Measurements from ENCODE around the gene SERPINI1. TPM values are rescaled to one million over a fixed set of nuclear protein-coding genes. Genes with fewer than 3 reads are reported as not detected.

Gene SERPINI1
- total and polyA plus RNA-seq, 9 donors = 6.3 to 15.0 (median 9.1) TPM

- H3K4me3 ChIP-seq (ENCODE audit: low read length) = no peak overlapping the region
- no peaks in the 10 kb centered on the region for H3K4me1 ChIP-seq (ENCODE audit: control insufficient read depth, insufficient read depth, low read length)
- no peaks in the 10 kb centered on the region for H3K36me3 ChIP-seq (ENCODE audit: control insufficient read depth, insufficient read depth, low read length)
- no peak for DNase-seq
- H3K27me3 ChIP-seq (ENCODE audit: control insufficient read depth, insufficient read depth, low read length) = no peaks in the 10 kb centered on the region
- WGBS (ENCODE audit: insufficient coverage) = no CpG with 5 or more reads among the region's 2 CpGs
- no peak overlapping the region for H3K27ac ChIP-seq (ENCODE audit: low read length)
- H3K9me3 ChIP-seq (replicated peaks; ENCODE audit: control insufficient read depth, low read depth, low read length) = no peaks in the 10 kb centered on the region
Observed at GRCh38 chr3:167743799-167744198, 8.3 kb downstream of the SERPINI1 start.

GRCh38 chr3:167749209-167749608 lies 13.7 kb downstream of the SERPINI1 start:
- H3K4me1 ChIP-seq (ENCODE audit: control insufficient read depth, insufficient read depth, low read length) = no peaks in the 10 kb centered on the region
- H3K36me3 ChIP-seq (ENCODE audit: control insufficient read depth, insufficient read depth, low read length) = no peaks in the 10 kb centered on the region
- H3K9me3 ChIP-seq (replicated peaks; ENCODE audit: control insufficient read depth, low read depth, low read length) = no peaks in the 10 kb centered on the region
- DNase-seq = no peak
- H3K27ac ChIP-seq (ENCODE audit: low read length) = no peak overlapping the region
- no peak overlapping the region for H3K4me3 ChIP-seq (ENCODE audit: low read length)
- no peaks in the 10 kb centered on the region for H3K27me3 ChIP-seq (ENCODE audit: control insufficient read depth, insufficient read depth, low read length)

GRCh38 chr3:167749728-167750127 lies 14.2 kb downstream of the SERPINI1 start:
- no peak overlapping the region for H3K27ac ChIP-seq (ENCODE audit: low read length)
- no peaks in the 10 kb centered on the region for H3K4me1 ChIP-seq (ENCODE audit: control insufficient read depth, insufficient read depth, low read length)
- H3K36me3 ChIP-seq (ENCODE audit: control insufficient read depth, insufficient read depth, low read length) = no peaks in the 10 kb centered on the region
- 88% methylated on average over 1 of the region's 2 CpGs for WGBS (ENCODE audit: insufficient coverage)
- H3K4me3 ChIP-seq (ENCODE audit: low read length) = no peak overlapping the region
- no peak for DNase-seq
- H3K9me3 ChIP-seq (replicated peaks; ENCODE audit: control insufficient read depth, low read depth, low read length) = no peaks in the 10 kb centered on the region
- H3K27me3 ChIP-seq (ENCODE audit: control insufficient read depth, insufficient read depth, low read length) = no peaks in the 10 kb centered on the region

GRCh38 chr3:167750272-167750971 lies 14.9 kb downstream of the SERPINI1 start:
- H3K36me3 ChIP-seq (ENCODE audit: control insufficient read depth, insufficient read depth, low read length) = no peaks in the 10 kb centered on the region
- no peaks in the 10 kb centered on the region for H3K27me3 ChIP-seq (ENCODE audit: control insufficient read depth, insufficient read depth, low read length)
- no peaks in the 10 kb centered on the region for H3K4me1 ChIP-seq (ENCODE audit: control insufficient read depth, insufficient read depth, low read length)
- no peak for DNase-seq
- H3K9me3 ChIP-seq (replicated peaks; ENCODE audit: control insufficient read depth, low read depth, low read length) = no peaks in the 10 kb centered on the region
- H3K4me3 ChIP-seq (ENCODE audit: low read length) = no peak overlapping the region
- H3K27ac ChIP-seq (ENCODE audit: low read length) = no peak overlapping the region
- 76% methylated on average over 2 of the region's 3 CpGs for WGBS (ENCODE audit: insufficient coverage)

- no peaks in the 10 kb centered on the region for H3K4me1 ChIP-seq (ENCODE audit: control insufficient read depth, insufficient read depth, low read length)
- no peaks in the 10 kb centered on the region for H3K27me3 ChIP-seq (ENCODE audit: control insufficient read depth, insufficient read depth, low read length)
- no peaks in the 10 kb centered on the region for H3K9me3 ChIP-seq (replicated peaks; ENCODE audit: control insufficient read depth, low read depth, low read length)
- no peaks in the 10 kb centered on the region for H3K36me3 ChIP-seq (ENCODE audit: control insufficient read depth, insufficient read depth, low read length)
- no peak overlapping the region for H3K27ac ChIP-seq (ENCODE audit: low read length)
- no peak for DNase-seq
- H3K4me3 ChIP-seq (ENCODE audit: low read length) = no peak overlapping the region
Observed at GRCh38 chr3:167754049-167754448, 18.5 kb downstream of the SERPINI1 start.

GRCh38 chr3:167761302-167761701 lies 25.8 kb downstream of the SERPINI1 start:
- Histone ChIP-seq H3K27me3 (ENCODE audit: control insufficient read depth, insufficient read depth, low read length) (no peaks in the 10 kb centered on the region), H3K27ac (ENCODE audit: low read length) (no peak overlapping the region), H3K9me3 (replicated peaks; ENCODE audit: control insufficient read depth, low read depth, low read length) (peaks cover 2% of the 10 kb centered on the region), H3K36me3 (ENCODE audit: control insufficient read depth, insufficient read depth, low read length) (no peaks in the 10 kb centered on the region), H3K4me1 (ENCODE audit: control insufficient read depth, insufficient read depth, low read length) (no peaks in the 10 kb centered on the region), H3K4me3 (ENCODE audit: low read length) (no peak overlapping the region)
- no peak for DNase-seq
- no CpG with 5 or more reads among the region's 1 CpG for WGBS (ENCODE audit: insufficient coverage)

GRCh38 chr3:167762296-167762695 lies 26.8 kb downstream of the SERPINI1 start:
- H3K4me1 ChIP-seq (ENCODE audit: control insufficient read depth, insufficient read depth, low read length) = no peaks in the 10 kb centered on the region
- no peak overlapping the region for H3K27ac ChIP-seq (ENCODE audit: low read length)
- DNase-seq = no peak
- no peaks in the 10 kb centered on the region for H3K36me3 ChIP-seq (ENCODE audit: control insufficient read depth, insufficient read depth, low read length)
- no peaks in the 10 kb centered on the region for H3K27me3 ChIP-seq (ENCODE audit: control insufficient read depth, insufficient read depth, low read length)
- H3K9me3 ChIP-seq (replicated peaks; ENCODE audit: control insufficient read depth, low read depth, low read length) = peaks cover 2% of the 10 kb centered on the region
- WGBS (ENCODE audit: insufficient coverage) = 46% methylated on average over 2 of the region's 2 CpGs
- no peak overlapping the region for H3K4me3 ChIP-seq (ENCODE audit: low read length)

GRCh38 chr3:167772992-167773391 lies 37.5 kb downstream of the SERPINI1 start:
- no CpG with 5 or more reads among the region's 3 CpGs for WGBS (ENCODE audit: insufficient coverage)

GRCh38 chr3:167773584-167773983 lies 38.1 kb downstream of the SERPINI1 start:
- Histone ChIP-seq H3K27me3 (ENCODE audit: control insufficient read depth, insufficient read depth, low read length) (no peaks in the 10 kb centered on the region), H3K4me3 (ENCODE audit: low read length) (no peak overlapping the region), H3K9me3 (replicated peaks; ENCODE audit: control insufficient read depth, low read depth, low read length) (peaks cover 5% of the 10 kb centered on the region), H3K36me3 (ENCODE audit: control insufficient read depth, insufficient read depth, low read length) (no peaks in the 10 kb centered on the region), H3K27ac (ENCODE audit: low read length) (no peak overlapping the region), H3K4me1 (ENCODE audit: control insufficient read depth, insufficient read depth, low read length) (no peaks in the 10 kb centered on the region)
- no CpG with 5 or more reads among the region's 1 CpG for WGBS (ENCODE audit: insufficient coverage)
- no peak for DNase-seq

More at GRCh38 chr3:167772992-167773391, 37.5 kb downstream of the SERPINI1 start:
- H3K27me3 ChIP-seq (ENCODE audit: control insufficient read depth, insufficient read depth, low read length) = no peaks in the 10 kb centered on the region
- H3K4me3 ChIP-seq (ENCODE audit: low read length) = no peak overlapping the region
- no peaks in the 10 kb centered on the region for H3K36me3 ChIP-seq (ENCODE audit: control insufficient read depth, insufficient read depth, low read length)
- H3K27ac ChIP-seq (ENCODE audit: low read length) = no peak overlapping the region
- no peaks in the 10 kb centered on the region for H3K4me1 ChIP-seq (ENCODE audit: control insufficient read depth, insufficient read depth, low read length)
- no peak for DNase-seq
- H3K9me3 ChIP-seq (replicated peaks; ENCODE audit: control insufficient read depth, low read depth, low read length) = peaks cover 2% of the 10 kb centered on the region

- DNase-seq = no peak
Observed at GRCh38 chr3:167776066-167776685, 40.7 kb downstream of the SERPINI1 start.

More at GRCh38 chr3:167776066-167776685, 40.7 kb downstream of the SERPINI1 start:
- Histone ChIP-seq H3K4me1 (ENCODE audit: control insufficient read depth, insufficient read depth, low read length) (no peaks in the 10 kb centered on the region), H3K36me3 (ENCODE audit: control insufficient read depth, insufficient read depth, low read length) (no peaks in the 10 kb centered on the region), H3K27me3 (ENCODE audit: control insufficient read depth, insufficient read depth, low read length) (no peaks in the 10 kb centered on the region), H3K9me3 (replicated peaks; ENCODE audit: control insufficient read depth, low read depth, low read length) (peaks cover 5% of the 10 kb centered on the region), H3K27ac (ENCODE audit: low read length) (no peak overlapping the region), H3K4me3 (ENCODE audit: low read length) (no peak overlapping the region)
- WGBS (ENCODE audit: insufficient coverage) = 80% methylated on average over 1 of the region's 4 CpGs
